NCI-H510A (cell line): ENCODE results near the gene VPS18.
A peak's percentile ranks its signal among the peaks of the same experiment; 100 is the strongest.

Source experiments
- DNase-seq: peaks from one replicate; lab custom pipeline; 2025; lab: John Stamatoyannopoulos, UW

The VPS18 gene

GRCh38 chr15:40902605-40903561 lies 8.6 kb downstream of the VPS18 start:
- no peak for DNase-seq

GRCh38 chr15:40904552-40905201 lies 10.4 kb downstream of the VPS18 start:
- no peak for DNase-seq

- peak; percentile 81 for DNase-seq
Measured at GRCh38 chr15:40906091-40906990, 12.1 kb downstream of the VPS18 start.

- peak; percentile 52 for DNase-seq
Measured at GRCh38 chr15:40906991-40907802, 12.9 kb downstream of the VPS18 start.

- no peak for DNase-seq
Measured at GRCh38 chr15:40908095-40908494, 13.8 kb downstream of the VPS18 start.

- no peak for DNase-seq
Measured at GRCh38 chr15:40909662-40910630, 15.7 kb downstream of the VPS18 start.

- peak; percentile 50 for DNase-seq
Measured at GRCh38 chr15:40911141-40911540, 16.9 kb downstream of the VPS18 start.

- no peak for DNase-seq
Measured at GRCh38 chr15:40911693-40912092, 17.4 kb downstream of the VPS18 start.

- no peak for DNase-seq
Measured at GRCh38 chr15:40912478-40912877, 18.2 kb downstream of the VPS18 start.

- no peak for DNase-seq
Measured at GRCh38 chr15:40914013-40914412, 19.8 kb downstream of the VPS18 start.

- no peak for DNase-seq
Measured at GRCh38 chr15:40914486-40914885, 20.2 kb downstream of the VPS18 start.

- DNase-seq: no peak
Measured at GRCh38 chr15:40915116-40915661, 20.9 kb downstream of the VPS18 start.

GRCh38 chr15:40915679-40916078 lies 21.4 kb downstream of the VPS18 start:
- no peak for DNase-seq

- DNase-seq: no peak
Measured at GRCh38 chr15:40917585-40917984, 23.3 kb downstream of the VPS18 start.

- peak; percentile 77 for DNase-seq
Measured at GRCh38 chr15:40918146-40918798, 24.0 kb downstream of the VPS18 start.

GRCh38 chr15:40918799-40919392 lies 24.6 kb downstream of the VPS18 start:
- no peak for DNase-seq

- DNase-seq: no peak
Measured at GRCh38 chr15:40921949-40922607, 27.8 kb downstream of the VPS18 start.

- no peak for DNase-seq
Measured at GRCh38 chr15:40922608-40923005, 28.4 kb downstream of the VPS18 start.
